Right ventricle myocardium superior (tissue), 1 donor: Measurements from ENCODE around the gene ENG. TPM values are rescaled to one million over a fixed set of nuclear protein-coding genes. Genes with fewer than 3 reads are reported as not detected.

Experiments used
- ATAC-seq: fragments of 200-7000 bp; cut with Tn5 transposase; one replicate; pipeline ENCODE4 v1.9.1; 2020; ENCODE audit warnings: mild to moderate bottlenecking; ENCODE audit not compliant: poor library complexity
- DNase-seq: peaks from one replicate; pipeline ENCODE4 v3.0.0-alpha.2; 2020
- intact Hi-C: fragments of 100-400 bp; cut with DNase I; formaldehyde crosslinking; loops from one replicate; pipeline ENCODE4 v1.11.2; 2022
- microRNA-seq: library from miRNA; unstranded; fragments of <30 nt; microRNA quantifications from one replicate; pipeline ENCODE4 v1.2.0, GENCODE V29; 2020
- total RNA-seq: library from RNA; stranded (reverse); fragmentation: NEBNext Ultra II Directional; extraction: Animal tissue kit (Norgen Biotek cat#: 25700); gene quantifications from one replicate; pipeline ENCODE4 v1.2.1, GENCODE V29; 2021
- donor health status: DM: no; HTN: yes; CAD: no; lungs with severe emphysema.

ENG gene
- total RNA-seq, 1 donor from 2014 or later = 118 TPM

GRCh38 chr9:127773272-127773671 is 81.2 kb downstream of the ENG start:
- no peak for ATAC-seq
- intact Hi-C loops = no loop called here
- no peak for DNase-seq

DNA sequence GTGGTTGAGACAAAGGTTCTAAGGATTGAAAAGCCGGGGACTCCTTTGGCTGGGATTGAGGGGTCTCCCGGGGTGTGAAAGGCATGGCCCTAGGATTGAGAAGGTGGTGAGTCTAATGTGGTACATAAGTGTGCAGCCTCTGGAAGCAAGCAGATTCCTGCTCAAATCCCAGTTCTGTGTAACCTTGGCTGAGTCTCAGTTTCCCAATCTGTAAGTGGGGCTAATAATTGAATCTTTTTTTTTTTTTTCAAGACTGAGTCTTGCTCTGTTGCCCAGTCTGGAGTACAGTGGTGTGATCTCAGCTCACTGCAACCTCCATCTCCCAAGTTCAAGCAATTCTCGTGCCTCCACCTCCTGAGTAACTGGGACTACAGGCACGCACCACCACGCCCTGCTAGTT is 81.9 kb downstream of the ENG start:
- ATAC-seq = no peak
- intact Hi-C loops = no loop called here

GRCh38 chr9:127771570-127772189 is 82.8 kb downstream of the ENG start:
- DNase-seq = no peak
- intact Hi-C loops = no loop called here
- no peak for ATAC-seq

More for the DNA sequence above, 81.9 kb downstream of the ENG start:
- DNase-seq = no peak

DNA sequence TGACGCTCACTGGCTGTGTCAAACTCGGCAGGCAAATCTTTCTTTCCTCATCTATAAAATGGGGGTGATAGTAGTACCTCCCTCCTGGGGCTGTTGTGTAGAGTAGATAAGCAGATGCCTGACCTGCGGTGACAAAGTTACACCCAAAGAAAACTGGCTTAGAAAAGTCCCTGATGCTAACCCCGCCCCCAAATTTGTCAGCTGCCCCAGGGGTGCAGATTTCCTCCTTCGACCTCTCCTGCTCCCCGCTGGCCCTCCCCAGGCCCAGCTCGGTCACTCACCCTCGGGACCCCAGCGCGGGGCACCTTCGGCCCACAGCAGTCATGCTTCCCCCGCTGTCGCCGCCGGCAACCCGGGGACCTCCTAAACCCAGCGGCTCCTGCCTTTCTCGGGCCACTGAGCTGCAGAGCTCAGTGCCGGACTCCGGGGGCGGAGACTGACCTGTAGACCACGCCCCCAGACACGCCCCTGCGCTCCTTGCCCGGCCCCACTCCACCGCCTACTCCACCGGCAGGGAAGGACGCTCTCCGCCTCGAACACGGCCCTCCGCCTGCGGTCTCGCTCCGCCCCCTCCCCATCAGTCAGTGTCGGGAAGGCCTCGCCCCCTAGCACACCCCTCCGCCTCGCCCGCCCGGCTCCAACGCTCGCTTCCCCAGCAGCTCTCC is 83.4 kb downstream of the ENG start:
- ATAC-seq (peak; percentile 98), DNase-seq (peak; percentile 99)
- intact Hi-C loops = no loop called here

GRCh38 chr9:127770583-127770904 is 83.9 kb downstream of the ENG start:
- ATAC-seq (no peak), DNase-seq (no peak)
- intact Hi-C loops = no loop called here

DNA sequence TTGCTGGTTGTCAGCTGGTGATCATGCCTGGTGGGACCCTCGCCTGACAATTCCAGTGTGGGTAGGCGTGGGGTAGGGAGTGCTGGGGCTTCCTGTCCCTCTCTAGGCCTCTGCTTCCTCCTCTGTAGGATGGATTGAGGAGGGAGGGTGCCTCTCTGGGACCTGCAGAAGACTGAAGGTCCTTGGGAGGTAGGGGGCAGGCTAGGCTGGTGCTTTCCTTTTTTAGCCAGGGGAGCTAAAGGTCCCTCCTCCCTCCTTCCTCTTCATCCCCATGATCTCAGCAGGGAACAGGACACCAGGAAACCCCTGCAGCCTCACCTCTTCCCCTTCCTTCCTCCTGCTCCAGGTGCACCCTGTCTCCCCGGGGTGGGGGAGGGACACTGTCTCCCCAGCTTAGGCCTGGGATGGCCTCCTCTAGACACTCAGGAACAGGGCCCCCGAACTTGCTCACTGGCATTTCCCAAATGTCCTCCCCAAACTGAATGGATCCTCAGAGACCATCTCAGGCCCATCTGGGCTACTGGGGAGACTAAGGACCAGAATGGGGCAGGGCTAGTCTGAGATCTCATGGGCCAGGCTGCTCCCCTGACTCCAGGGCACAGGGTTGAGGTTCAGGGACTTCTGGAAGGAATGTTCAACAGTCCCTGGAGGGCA is 84.4 kb downstream of the ENG start:
- intact Hi-C loops = no loop called here
- ATAC-seq = no peak
- peak; percentile 47 for DNase-seq

GRCh38 chr9:127769101-127769500 is 85.4 kb downstream of the ENG start:
- DNase-seq = no peak
- intact Hi-C loops = no loop called here
- ATAC-seq = no peak

DNA sequence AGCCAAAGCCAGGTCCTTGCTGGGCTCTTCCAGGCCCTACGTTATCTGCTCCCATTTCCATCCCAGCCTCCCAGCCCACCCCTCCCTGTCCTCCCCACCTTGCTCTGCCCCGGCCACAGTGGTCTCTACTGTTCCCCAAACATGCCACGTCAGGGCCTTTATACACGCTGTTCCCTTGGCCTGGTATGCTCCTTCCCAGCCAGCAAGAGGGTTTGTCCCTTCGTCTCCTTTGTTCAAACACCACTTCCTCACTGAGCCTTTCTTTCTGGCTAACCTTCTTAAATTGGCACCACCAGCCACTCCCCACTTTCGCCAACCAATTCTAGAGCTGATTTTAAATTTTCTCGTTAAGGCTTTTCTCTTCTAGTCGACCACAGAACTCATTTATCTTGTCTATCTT is 85.8 kb downstream of the ENG start:
- intact Hi-C loops = no loop called here
- no peak for DNase-seq
- ATAC-seq = no peak

- no peak for ATAC-seq
- no peak for DNase-seq
- intact Hi-C loops = no loop called here
These were observed 86.5 kb downstream of the ENG start for GRCh38 chr9:127767909-127768331.

GRCh38 chr9:127767410-127767809 is 87.0 kb downstream of the ENG start:
- DNase-seq = no peak
- no peak for ATAC-seq
- intact Hi-C loops = no loop called here

GRCh38 chr9:127765418-127765817 is 89.0 kb downstream of the ENG start:
- ATAC-seq (no peak), DNase-seq (no peak)
- intact Hi-C loops = no loop called here

Small RNA genes lying within 50 kb of the gene (microRNA-seq; reads per million reads assigned to microRNA genes)
- gene MIR2861 = not detected
- not detected for gene MIR3960
- not detected for gene MIR4672

Other genes starting within 250 kb of the ENG start
- gene STXBP1, start 242.4 kb downstream of the ENG start, total RNA-seq = 50.9 TPM
- not detected for gene CFAP157, start 147.7 kb downstream of the ENG start, total RNA-seq
- gene PTRH1, start 139.0 kb downstream of the ENG start, total RNA-seq = 13.3 TPM
- 0.48 TPM for gene TTC16, start 138.6 kb downstream of the ENG start, total RNA-seq
- 3.3 TPM for gene TOR2A, start 119.4 kb downstream of the ENG start, total RNA-seq
- 18.2 TPM for gene SH2D3C, start 76.0 kb downstream of the ENG start, total RNA-seq
- 44.4 TPM for gene CDK9, start 68.6 kb downstream of the ENG start, total RNA-seq
- gene FPGS, start 51.8 kb downstream of the ENG start, total RNA-seq = 31.5 TPM
- gene AK1, start 23.0 kb upstream of the ENG start, total RNA-seq = 932 TPM
- gene ST6GALNAC6, start 44.9 kb upstream of the ENG start, total RNA-seq = 38.2 TPM
- 18.1 TPM for gene ST6GALNAC4, start 62.4 kb upstream of the ENG start, total RNA-seq
- 0.48 TPM for gene PIP5KL1, start 76.1 kb upstream of the ENG start, total RNA-seq
- gene DPM2, start 83.2 kb upstream of the ENG start, total RNA-seq = 9.9 TPM
- gene EEIG1, start 126.3 kb upstream of the ENG start, total RNA-seq = 21.8 TPM
- 4.5 TPM for gene NAIF1, start 212.7 kb upstream of the ENG start, total RNA-seq
- 5.0 TPM for gene SLC25A25, start 213.6 kb upstream of the ENG start, total RNA-seq